ENCODE data around the gene SMIM21.

DNA sequence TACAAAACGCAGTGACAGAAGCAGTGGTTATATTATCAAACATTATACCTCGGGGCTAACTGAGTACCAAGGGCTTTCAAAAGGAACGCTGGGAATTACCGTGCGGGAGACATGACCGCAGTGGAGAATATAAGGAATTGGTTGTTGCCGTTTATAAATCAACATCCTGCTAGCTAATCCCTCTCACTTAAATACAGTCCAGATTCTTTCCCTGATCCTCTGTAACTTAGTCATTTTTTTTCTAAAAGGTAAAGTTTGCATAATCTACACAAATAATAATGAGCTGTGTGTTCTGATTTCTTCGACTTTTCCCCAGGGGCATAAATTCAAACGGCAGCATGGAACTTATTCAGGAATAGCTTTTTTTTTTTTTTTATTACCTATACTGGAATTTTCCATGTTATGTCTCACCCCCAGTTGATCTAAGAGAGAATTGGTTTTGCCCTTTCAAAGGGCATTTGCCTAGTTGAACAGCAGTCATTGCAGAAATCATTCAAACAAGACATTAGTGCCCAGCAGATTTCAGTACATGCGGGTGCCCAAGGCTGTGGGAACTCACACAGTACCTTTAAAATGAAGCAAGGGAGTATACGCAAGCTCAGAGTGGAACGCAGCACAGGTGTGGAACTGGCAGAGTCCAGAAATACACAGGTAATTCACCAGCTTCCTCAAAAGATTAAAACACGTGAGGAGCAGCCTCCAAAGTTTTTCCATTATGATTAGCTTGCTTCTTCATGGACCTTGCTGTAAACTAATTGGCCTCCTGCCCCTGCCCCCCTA, 63.9 kb downstream of the SMIM21 start:
- TF ChIP-seq ZSCAN16 (tag by site-specific recombination; IDR thresholded peaks at IDR 0.05) (no peak), YY1 (tag by site-specific recombination; IDR thresholded peaks at IDR 0.05) (no peak), ZNF423 (tag by site-specific recombination; IDR thresholded peaks at IDR 0.05) (no peak), ZBTB21 (tag by site-specific recombination; IDR thresholded peaks at IDR 0.05) (no peak), ZNF621 (tag by site-specific recombination; IDR thresholded peaks at IDR 0.05) (no peak), ZNF426 (tag by site-specific recombination; IDR thresholded peaks at IDR 0.05) (no peak)
- TF ChIP-seq, protein P1, sequence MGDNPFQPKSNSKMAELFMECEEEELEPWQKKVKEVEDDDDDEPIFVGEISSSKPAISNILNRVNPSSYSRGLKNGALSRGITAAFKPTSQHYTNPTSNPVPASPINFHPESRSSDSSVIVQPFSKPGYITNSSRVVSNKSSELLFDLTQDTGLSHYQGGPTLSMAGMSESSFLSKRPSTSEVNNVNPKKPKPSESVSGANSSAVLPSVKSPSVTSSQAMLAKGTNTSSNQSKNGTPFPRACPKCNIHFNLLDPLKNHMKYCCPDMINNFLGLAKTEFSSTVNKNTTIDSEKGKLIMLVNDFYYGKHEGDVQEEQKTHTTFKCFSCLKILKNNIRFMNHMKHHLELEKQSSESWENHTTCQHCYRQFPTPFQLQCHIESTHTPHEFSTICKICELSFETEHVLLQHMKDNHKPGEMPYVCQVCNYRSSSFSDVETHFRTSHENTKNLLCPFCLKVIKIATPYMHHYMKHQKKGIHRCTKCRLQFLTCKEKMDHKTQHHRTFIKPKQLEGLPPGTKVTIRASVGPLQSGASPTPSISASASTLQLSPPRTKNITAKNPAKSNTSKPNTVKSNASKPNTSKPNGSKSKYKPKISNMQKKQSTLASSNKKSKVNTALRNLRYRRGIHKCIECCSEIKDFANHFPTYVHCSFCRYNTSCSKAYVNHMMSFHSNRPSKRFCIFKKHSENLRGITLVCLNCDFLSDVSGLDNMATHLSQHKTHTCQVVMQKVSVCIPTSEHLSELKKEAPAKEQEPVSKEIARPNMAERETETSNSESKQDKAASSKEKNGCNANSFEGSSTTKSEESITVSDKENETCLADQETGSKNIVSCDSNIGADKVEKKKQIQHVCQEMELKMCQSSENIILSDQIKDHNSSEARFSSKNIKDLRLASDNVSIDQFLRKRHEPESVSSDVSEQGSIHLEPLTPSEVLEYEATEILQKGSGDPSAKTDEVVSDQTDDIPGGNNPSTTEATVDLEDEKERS (tag by site-specific recombination; IDR thresholded peaks at IDR 0.05), result no peak
- TF ChIP-seq, protein P2, sequence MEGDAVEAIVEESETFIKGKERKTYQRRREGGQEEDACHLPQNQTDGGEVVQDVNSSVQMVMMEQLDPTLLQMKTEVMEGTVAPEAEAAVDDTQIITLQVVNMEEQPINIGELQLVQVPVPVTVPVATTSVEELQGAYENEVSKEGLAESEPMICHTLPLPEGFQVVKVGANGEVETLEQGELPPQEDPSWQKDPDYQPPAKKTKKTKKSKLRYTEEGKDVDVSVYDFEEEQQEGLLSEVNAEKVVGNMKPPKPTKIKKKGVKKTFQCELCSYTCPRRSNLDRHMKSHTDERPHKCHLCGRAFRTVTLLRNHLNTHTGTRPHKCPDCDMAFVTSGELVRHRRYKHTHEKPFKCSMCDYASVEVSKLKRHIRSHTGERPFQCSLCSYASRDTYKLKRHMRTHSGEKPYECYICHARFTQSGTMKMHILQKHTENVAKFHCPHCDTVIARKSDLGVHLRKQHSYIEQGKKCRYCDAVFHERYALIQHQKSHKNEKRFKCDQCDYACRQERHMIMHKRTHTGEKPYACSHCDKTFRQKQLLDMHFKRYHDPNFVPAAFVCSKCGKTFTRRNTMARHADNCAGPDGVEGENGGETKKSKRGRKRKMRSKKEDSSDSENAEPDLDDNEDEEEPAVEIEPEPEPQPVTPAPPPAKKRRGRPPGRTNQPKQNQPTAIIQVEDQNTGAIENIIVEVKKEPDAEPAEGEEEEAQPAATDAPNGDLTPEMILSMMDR (tag by site-specific recombination; IDR thresholded peaks at IDR 0.05), result no peak
